Myocyte (in vitro differentiated cells): ENCODE results near the gene SAMD11. TPM values are rescaled to one million over a fixed set of nuclear protein-coding genes. Genes with fewer than 3 reads are reported as not detected.

ENCODE experiments used
- DNase-seq: peaks from one replicate; pipeline ENCODE4 v3.0.0-alpha.2; 2012; ENCODE audit warnings: low read depth
- total RNA-seq: library from RNA; depleted of rRNA; stranded (reverse); fragments of >200 nt; gene quantifications from 2 replicates; pipeline ENCODE4 v1.2.3, GENCODE V29; 2014

Gene SAMD11
- total RNA-seq, 1 donor from 2014 or later: 0.86 TPM

DNA sequence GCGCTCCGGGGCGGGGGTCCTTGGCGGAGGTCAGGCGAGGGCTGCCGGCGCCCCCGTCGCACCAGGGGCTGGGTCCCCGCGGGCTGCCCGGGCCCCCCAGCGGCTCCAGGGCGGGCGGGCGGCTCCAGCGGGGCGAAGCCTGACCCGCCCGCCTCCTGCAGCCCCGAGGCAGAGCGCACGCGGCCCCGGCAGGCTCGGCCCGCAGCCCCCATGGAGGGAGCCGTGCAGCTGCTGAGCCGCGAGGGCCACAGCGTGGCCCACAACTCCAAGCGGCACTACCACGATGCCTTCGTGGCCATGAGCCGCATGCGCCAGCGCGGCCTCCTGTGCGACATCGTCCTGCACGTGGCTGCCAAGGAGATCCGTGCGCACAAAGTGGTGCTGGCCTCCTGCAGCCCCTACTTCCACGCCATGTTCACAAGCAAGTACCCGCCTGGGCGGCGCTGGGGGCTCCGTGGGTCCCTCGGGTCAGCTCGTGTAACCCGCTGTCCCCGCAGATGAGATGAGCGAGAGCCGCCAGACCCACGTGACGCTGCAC, 37.5 kb downstream of the SAMD11 start:
- no peak for DNase-seq

- DNase-seq: no peak
These were observed 38.9 kb downstream of the SAMD11 start for GRCh38 chr1:962381-963300.

GRCh38 chr1:963301-963651, 39.6 kb downstream of the SAMD11 start:
- no peak for DNase-seq

DNA sequence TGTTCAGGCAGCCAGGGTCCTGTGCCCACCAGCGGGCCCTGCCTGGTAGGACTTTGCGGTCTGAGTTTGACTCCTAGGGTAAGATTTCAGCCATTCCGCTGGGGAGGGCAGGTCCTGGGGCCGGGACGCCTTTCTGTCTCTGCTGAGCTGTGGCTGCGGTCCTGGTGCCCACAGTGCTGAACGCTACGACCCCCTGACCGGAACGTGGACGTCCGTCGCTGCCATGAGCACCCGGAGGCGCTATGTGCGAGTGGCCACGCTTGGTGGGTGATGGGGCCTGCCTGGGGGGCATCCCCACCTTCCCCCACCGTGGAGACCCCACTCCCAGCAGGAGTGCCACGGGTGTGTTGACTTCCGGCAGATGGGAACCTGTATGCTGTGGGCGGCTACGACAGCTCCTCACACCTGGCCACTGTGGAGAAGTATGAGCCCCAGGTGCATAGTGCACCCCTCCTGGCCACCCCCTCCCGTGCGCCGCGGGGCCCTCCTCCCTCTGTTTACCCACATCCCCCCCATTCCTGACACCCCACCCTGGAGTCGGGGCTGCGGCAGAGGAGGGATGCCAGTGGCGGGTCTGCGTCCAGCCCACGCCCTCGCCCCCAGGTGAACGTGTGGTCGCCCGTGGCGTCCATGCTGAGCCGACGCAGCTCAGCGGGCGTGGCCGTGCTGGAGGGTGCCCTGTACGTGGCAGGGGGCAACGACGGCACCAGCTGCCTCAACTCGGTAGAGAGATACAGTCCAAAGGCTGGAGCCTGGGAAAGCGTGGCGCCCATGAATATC, 40.2 kb downstream of the SAMD11 start:
- no peak for DNase-seq

DNA sequence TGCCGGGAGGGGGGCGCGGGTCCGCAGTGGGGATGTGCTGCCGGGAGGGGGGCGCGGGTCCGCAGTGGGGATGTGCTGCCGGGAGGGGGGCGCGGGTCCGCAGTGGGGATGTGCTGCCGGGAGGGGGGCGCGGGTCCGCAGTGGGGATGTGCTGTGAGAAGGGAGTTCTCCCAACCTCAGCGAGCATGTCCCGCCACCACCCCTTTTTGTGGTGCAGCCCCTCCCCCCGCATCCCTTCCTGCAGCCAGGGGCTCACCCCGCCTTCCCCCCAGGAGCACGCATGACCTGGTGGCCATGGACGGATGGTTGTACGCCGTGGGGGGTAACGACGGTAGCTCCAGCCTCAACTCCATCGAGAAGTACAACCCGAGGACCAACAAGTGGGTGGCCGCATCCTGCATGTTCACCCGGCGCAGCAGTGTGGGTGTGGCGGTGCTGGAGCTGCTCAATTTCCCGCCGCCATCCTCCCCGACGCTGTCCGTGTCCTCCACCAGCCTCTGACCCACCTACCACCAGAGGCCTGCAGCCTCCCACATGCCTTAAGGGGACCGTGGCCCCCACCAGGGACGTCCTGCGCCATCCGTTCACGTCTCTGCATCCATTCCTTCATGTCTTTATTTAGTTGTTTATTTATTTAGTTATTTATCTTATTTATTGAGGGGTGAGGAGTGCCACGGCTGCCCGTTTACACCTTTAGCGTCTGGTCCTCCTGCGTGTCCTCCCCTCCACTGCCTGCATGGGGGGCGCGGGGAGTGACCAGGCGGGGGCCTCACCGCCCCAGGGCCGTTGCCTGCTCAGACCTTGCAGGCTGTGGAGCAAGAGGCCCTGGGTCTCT, 41.2 kb downstream of the SAMD11 start:
- DNase-seq: no peak

GRCh38 chr1:965526-966134, 41.9 kb downstream of the SAMD11 start:
- DNase-seq: no peak

DNA sequence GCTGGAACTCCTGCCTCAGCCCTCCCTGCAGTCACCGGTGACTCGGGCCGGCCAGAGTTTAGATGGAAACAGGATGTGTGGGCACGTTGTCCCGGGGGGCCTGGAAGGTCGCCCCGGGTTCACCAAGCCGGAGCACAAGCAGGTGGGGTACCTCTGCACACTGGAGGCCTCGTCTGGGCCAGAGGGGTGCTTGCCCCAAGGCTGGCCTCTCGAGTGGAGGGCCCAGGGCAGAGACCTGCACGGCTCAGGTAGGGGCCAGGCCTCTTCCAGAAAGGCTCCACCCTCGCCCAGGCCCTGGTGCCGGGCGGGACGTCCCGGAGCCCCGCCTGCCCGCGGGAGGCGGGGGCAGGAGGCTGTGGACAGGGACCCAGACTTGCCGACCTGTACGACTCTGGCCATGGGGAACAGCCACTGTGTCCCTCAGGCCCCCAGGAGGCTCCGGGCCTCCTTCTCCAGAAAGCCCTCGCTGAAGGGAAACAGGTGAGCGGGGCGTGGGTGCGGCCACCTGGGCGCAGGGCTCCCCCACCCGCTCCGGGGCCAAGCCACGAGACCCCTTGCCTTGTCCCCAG, 42.5 kb downstream of the SAMD11 start, which contains the start of gene PLEKHN1:
Gene PLEKHN1 (plus strand): TSS at position 348 of the 569 bp plus-strand sequence. CDS start 50 bp downstream, at position 398.
- no peak for DNase-seq

- DNase-seq: peak; percentile 58
These were observed 43.1 kb downstream of the SAMD11 start for GRCh38 chr1:966704-967300.

DNA sequence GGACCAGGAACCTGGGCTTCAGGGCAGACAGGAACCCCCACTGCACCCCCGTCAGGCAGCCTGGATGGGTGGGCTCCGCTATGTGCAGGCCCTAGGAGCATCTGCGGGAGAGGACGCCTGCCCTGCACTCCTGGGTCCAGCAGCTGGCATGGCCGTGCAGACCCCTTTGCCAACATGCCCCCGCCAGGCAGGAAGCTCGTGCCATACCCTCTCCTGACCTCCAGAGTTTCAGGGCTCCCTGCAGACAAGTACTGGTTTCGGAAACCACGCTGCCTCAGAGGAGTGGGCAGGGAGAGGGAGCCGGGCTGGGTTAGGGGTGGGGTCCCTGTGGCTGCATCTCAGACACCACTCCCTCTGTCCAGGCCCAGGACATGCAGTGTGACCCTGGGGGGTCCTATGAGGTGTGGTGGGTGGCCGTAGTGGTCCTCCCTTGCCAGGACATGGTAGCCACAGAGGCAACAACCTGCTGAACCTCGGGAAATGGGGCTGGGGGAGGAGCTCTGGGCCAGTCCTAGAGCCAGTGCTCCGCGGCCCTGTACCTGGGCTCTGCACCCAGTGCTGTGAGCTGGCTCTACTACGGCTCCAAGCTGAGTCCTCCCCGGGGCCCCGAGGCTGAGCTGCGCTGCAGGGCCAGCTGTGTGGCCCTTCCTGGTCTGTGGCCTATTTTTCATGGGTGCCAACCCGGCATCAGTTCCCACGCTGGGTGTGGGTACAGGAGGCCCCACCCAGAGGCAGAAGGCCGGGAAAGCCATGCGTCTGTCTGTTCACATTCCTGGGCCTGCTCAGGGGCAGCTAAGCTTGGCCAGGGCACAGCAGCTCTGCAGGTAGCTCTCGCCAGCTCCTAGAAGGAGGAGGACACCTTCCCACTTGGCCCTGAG, 44.0 kb downstream of the SAMD11 start:
- DNase-seq: no peak

- DNase-seq: no peak
These were observed 45.6 kb downstream of the SAMD11 start for GRCh38 chr1:969260-969855.

DNA sequence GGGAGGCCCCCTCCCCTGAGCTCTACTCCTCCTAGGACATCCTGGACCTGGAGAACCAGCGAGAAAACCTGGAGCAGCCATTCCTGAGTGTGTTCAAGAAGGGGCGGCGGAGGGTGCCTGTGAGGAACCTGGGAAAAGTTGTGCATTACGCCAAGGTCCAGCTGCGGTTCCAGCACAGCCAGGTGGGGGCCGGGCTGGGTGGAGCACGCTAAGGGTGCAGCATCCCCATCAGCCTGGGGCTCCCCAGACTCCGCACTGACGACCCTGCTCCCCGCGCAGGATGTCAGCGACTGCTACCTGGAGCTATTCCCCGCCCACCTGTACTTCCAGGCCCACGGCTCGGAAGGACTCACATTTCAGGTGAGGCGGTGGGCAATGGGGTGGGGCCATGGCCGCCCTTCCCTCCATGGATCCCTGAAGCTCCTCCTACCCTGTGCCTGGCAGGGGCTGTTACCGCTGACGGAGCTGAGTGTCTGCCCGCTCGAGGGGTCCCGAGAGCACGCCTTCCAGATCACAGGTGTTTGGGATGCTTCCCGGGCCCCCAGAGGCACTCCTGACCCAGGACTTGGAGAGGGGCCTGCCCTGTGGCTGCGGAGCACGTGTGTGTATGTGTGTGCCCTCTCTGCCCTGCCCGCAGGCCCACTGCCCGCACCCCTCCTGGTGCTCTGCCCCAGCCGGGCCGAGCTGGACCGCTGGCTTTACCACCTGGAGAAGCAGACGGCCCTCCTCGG, 46.7 kb downstream of the SAMD11 start:
- no peak for DNase-seq

DNA sequence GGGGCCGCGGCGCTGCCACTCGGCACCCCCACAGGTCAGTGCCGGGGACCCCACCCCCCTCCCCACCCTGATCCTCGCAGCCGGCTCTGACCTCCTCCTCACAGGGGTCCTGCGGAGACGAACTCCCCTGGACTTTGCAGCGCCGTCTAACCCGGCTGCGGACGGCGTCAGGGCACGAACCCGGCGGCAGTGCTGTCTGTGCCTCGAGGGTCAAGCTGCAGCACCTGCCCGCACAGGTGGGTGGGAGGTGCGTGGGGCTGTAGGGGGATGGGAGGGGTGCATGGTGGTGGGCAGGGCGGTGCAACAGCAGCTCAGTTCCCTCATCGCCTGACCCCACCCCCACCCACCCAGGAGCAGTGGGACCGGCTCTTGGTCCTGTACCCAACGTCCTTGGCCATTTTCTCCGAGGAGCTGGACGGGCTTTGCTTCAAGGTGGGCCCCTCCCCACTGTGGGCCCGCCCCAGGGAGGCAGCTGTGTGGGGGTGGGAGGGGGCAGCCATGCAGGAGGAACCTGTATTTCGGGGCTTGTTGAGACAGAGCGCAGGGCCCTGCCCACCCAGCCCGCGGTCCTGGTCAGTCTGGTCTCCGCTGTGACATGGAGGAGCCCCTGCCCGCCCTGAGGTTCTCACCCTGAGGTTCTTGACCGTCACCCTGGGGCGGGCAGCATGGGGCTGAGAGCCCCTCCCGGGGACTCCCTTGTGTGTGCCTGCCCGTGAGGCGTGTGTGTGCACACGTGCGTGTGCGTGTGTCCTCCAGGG, 47.4 kb downstream of the SAMD11 start:
- DNase-seq: no peak

- no peak for DNase-seq
These were observed 48.2 kb downstream of the SAMD11 start for GRCh38 chr1:971751-972506.

DNA sequence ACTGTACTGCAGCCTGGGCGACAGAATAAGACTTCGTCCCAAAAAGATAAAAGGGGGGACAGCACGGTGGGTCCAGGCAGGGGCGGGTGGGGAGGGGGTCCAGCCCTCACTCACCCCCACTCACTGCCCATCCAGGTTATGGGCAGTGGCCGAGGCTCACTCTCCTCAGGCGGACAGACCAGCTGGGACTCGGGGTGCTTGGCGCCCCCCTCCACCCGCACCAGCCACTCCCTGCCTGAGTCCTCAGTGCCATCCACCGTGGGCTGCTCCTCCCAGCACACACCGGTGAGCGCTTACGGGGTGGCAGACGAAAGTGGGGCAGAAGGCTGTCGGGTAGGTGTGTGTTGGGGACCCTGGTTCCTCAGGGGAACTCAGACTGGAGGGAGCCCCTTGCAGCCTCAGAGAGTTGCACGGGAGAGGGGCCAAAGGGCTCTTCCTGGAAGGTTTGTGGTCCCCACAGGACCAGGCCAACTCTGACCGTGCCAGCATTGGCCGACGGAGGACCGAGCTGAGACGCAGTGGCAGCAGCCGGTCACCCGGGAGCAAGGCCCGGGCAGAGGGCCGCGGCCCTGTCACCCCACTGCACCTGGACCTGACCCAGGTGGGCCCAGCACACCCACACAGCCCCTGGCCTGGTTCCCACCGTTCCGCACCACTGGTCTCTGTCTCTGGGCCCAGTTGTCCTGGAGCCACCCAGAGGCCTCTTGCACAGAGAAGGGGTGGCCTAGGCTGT, 49.2 kb downstream of the SAMD11 start:
- DNase-seq: no peak

DNA sequence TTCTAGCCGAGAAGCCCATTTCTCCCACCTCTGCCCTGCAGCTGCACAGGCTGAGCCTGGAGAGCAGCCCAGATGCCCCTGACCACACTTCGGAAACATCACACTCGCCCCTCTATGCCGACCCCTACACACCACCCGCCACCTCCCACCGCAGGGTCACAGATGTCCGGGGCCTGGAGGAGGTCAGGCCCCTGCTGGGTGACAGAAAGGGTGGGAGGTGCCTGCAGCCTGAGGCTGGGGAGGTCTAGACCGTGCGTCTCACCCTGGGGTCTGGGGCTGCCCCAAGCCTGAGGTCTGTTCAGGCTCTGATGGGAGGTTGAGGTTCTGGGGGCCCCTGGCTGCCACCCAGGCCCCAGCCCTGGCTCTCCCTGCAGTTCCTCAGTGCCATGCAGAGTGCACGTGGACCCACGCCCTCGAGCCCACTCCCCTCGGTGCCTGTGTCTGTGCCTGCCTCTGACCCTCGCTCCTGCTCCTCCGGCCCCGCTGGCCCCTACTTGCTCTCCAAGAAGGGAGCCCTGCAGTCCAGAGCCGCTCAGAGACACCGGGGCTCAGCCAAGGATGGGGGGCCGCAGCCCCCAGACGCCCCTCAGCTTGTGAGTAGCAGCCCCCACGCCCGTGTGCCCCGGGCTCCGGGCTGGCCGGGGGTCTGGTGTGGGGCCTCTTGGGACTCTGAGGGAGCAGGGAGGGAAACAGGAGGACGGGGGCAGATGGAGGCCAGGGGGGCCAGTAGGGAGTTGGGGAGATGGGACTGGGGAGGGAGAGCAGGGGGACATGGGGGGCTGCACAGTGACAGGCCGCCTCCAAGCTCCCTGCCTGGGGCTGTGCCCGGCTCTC, 50.0 kb downstream of the SAMD11 start:
- DNase-seq: no peak
